Measurements from ENCODE around the gene ANTXR1. TPM values are rescaled to one million over a fixed set of nuclear protein-coding genes. Genes with fewer than 3 reads are reported as not detected.

ANTXR1 gene
- total RNA-seq, 3 donors from 2014 or later (not counting 1 experiment from before 2014, with no cell fraction given) = not detected

DNA sequence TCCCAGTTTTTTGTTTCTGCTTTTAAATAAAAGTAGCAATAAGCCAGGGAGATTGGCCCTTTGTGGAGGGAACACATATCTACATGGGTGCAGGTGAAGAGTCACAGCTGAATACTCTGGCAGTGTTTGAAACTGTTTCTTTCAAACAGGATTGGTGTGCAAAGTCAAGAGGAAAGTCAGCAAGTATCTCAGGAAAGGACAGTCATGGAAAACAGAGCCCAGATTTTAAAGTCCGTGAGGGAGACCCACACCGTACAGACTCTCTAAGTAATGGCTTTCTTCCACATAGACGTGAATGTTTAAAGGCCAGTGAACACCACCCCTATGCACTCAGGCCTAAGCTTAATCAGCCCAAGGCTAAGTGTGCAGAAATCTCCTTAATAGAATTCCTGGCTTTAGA, 278.7 kb downstream of the ANTXR1 start:
- no peaks in the 10 kb centered on the region for H3K9me3 ChIP-seq (ENCODE audit: control insufficient read depth, insufficient read depth, low read length)
- peaks cover 0 to 21% of the 10 kb centered on the region in 2 donors for H3K27me3 Mint-ChIP-seq (ENCODE audit: low read depth in 2 of 2)
- H3K36me3 Mint-ChIP-seq = no peaks in the 10 kb centered on the region
- no peaks in the 10 kb centered on the region for H3K9me3 Mint-ChIP-seq
- intact Hi-C loops (cut with micrococcal nuclease) = no loop called here
- H3K4me3 ChIP-seq (ENCODE audit: low read length) = no peak overlapping the region
- TF ChIP-seq CTCF (IDR thresholded peaks at IDR 0.05) = no peak
- no peaks in the 10 kb centered on the region for H3K4me1 Mint-ChIP-seq
- H3K36me3 ChIP-seq (ENCODE audit: control insufficient read depth, insufficient read depth, low read length) = no peaks in the 10 kb centered on the region
- no peak overlapping the region for H3K4me3 Mint-ChIP-seq
- ATAC-seq (no peak), DNase-seq (no peak)
- H3K27me3 ChIP-seq (ENCODE audit: control insufficient read depth, insufficient read depth, low read length) = no peaks in the 10 kb centered on the region
- no peak overlapping the region for H3K27ac ChIP-seq (ENCODE audit: low read length)
- 95% methylated on average over 3 of the region's 3 CpGs for WGBS (ENCODE audit: insufficient coverage)
- no peaks in the 10 kb centered on the region for H3K4me1 ChIP-seq (ENCODE audit: control insufficient read depth, insufficient read depth, low read length)
- no peak overlapping the region for H3K27ac Mint-ChIP-seq

GRCh38 chr2:69292256-69292655, 279.3 kb downstream of the ANTXR1 start:
- DNase-seq (no peak), ATAC-seq (no peak)
- Mint-ChIP-seq H3K27ac (no peak overlapping the region), H3K27me3 (ENCODE audit: low read depth in 2 of 2) (peaks cover 0 to 23% of the 10 kb centered on the region in 2 donors), H3K4me3 (no peak overlapping the region), H3K36me3 (no peaks in the 10 kb centered on the region), H3K4me1 (no peaks in the 10 kb centered on the region), H3K9me3 (no peaks in the 10 kb centered on the region)
- no peak for TF ChIP-seq CTCF (IDR thresholded peaks at IDR 0.05)
- H3K9me3 ChIP-seq (ENCODE audit: control insufficient read depth, insufficient read depth, low read length) = no peaks in the 10 kb centered on the region
- WGBS (ENCODE audit: insufficient coverage) = 68% methylated on average over 3 of the region's 3 CpGs
- no peaks in the 10 kb centered on the region for H3K36me3 ChIP-seq (ENCODE audit: control insufficient read depth, insufficient read depth, low read length)
- intact Hi-C loops (cut with micrococcal nuclease) = no loop called here
- no peak overlapping the region for H3K27ac ChIP-seq (ENCODE audit: low read length)
- H3K4me1 ChIP-seq (ENCODE audit: control insufficient read depth, insufficient read depth, low read length) = no peaks in the 10 kb centered on the region
- no peak overlapping the region for H3K4me3 ChIP-seq (ENCODE audit: low read length)
- no peaks in the 10 kb centered on the region for H3K27me3 ChIP-seq (ENCODE audit: control insufficient read depth, insufficient read depth, low read length)

DNA sequence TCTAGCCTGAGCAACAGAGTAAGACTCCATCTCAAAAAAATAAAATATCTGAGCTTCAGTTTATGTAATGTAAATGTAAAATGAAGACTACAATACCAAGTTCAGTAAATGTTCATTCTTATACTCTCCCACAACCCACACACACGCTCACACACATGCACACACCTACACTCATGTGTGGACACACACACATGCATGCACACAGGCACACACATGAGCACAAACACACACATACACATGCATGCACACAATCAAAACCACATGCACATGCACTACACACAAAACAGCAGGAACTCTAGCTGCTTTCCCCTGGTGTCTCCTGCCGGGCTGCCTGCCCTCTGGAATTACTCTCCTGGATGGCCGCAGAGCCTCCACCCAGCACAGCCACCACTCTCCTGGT, 283.4 kb downstream of the ANTXR1 start:
- intact Hi-C loops (cut with micrococcal nuclease) = no loop called here
- Mint-ChIP-seq H3K4me3 (no peak overlapping the region), H3K4me1 (no peaks in the 10 kb centered on the region), H3K9me3 (no peaks in the 10 kb centered on the region), H3K36me3 (no peaks in the 10 kb centered on the region), H3K27me3 (ENCODE audit: low read depth in 2 of 2) (peaks cover 0 to 13% of the 10 kb centered on the region in 2 donors), H3K27ac (no peak overlapping the region)
- no peak for DNase-seq
- no peaks in the 10 kb centered on the region for H3K27me3 ChIP-seq (ENCODE audit: control insufficient read depth, insufficient read depth, low read length)
- no peak for TF ChIP-seq CTCF (IDR thresholded peaks at IDR 0.05)
- 83% methylated on average over 3 of the region's 3 CpGs for WGBS (ENCODE audit: insufficient coverage)
- H3K4me1 ChIP-seq (ENCODE audit: control insufficient read depth, insufficient read depth, low read length) = no peaks in the 10 kb centered on the region
- H3K36me3 ChIP-seq (ENCODE audit: control insufficient read depth, insufficient read depth, low read length) = no peaks in the 10 kb centered on the region
- H3K9me3 ChIP-seq (ENCODE audit: control insufficient read depth, insufficient read depth, low read length) = no peaks in the 10 kb centered on the region
- ATAC-seq = no peak
- no peak overlapping the region for H3K27ac ChIP-seq (ENCODE audit: low read length)
- no peak overlapping the region for H3K4me3 ChIP-seq (ENCODE audit: low read length)

DNA sequence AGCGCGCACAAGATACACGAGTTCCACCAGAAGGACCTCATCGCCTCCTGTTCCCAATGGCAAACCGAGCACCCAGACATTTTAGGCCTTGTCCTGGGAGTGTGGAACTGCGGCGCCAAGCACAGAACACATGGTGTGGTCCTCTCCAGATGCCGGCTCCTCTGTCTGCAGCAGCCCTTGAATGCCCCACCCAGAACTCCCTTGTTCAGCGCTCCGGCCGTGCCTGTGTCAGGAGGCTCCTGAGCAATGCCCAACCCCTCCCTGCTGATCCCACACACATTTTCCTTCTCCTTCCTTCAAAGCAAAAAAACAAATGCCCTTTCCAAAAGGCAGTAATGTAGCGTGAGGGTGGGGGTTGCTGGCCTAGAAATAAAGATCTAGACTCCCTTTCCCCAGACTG, 284.2 kb downstream of the ANTXR1 start:
- H3K4me1 ChIP-seq (ENCODE audit: control insufficient read depth, insufficient read depth, low read length) = no peaks in the 10 kb centered on the region
- Mint-ChIP-seq H3K4me3 (no peak overlapping the region), H3K9me3 (no peaks in the 10 kb centered on the region), H3K27me3 (ENCODE audit: low read depth in 2 of 2) (peaks cover 0 to 19% of the 10 kb centered on the region in 2 donors), H3K4me1 (no peaks in the 10 kb centered on the region), H3K27ac (no peak overlapping the region), H3K36me3 (no peaks in the 10 kb centered on the region)
- H3K36me3 ChIP-seq (ENCODE audit: control insufficient read depth, insufficient read depth, low read length) = no peaks in the 10 kb centered on the region
- H3K9me3 ChIP-seq (ENCODE audit: control insufficient read depth, insufficient read depth, low read length) = no peaks in the 10 kb centered on the region
- intact Hi-C loops (cut with micrococcal nuclease) = no loop called here
- TF ChIP-seq CTCF (IDR thresholded peaks at IDR 0.05) = no peak
- 91% methylated on average over 11 of the region's 12 CpGs for WGBS (ENCODE audit: insufficient coverage)
- no peak overlapping the region for H3K27ac ChIP-seq (ENCODE audit: low read length)
- H3K27me3 ChIP-seq (ENCODE audit: control insufficient read depth, insufficient read depth, low read length) = no peaks in the 10 kb centered on the region
- DNase-seq (no peak), ATAC-seq (no peak)
- H3K4me3 ChIP-seq (ENCODE audit: low read length) = no peak overlapping the region
